Neural cell (in vitro differentiated cells): ENCODE measurements around the gene NUP58.

ENCODE experiments used
- CTCF ChIP-seq: fragments of 450-650 bp; IDR thresholded peaks from 2 replicates; pipeline ENCODE4 v1.5.1; 2014; ENCODE audit warnings: antibody characterized with exemption, mild to moderate bottlenecking, moderate library complexity; ENCODE audit not compliant: poor library complexity, severe bottlenecking
- EP300 ChIP-seq: fragments of 450-650 bp; conservative IDR thresholded peaks from 2 replicates; pipeline ENCODE4 v1.6.1; 2014; ENCODE audit warnings: antibody characterized with exemption, mild to moderate bottlenecking, moderate library complexity; ENCODE audit not compliant: poor library complexity, severe bottlenecking
- EZH2 ChIP-seq: fragments of 200-600, 300-800 bp; shearing (Covaris generic), sonication (generic); IDR thresholded peaks from 2 replicates; pipeline ENCODE4 v1.6.1; 2014; ENCODE audit warnings: antibody characterized with exemption, low read length, borderline replicate concordance, mild to moderate bottlenecking; ENCODE audit not compliant: insufficient read depth, poor library complexity, severe bottlenecking
- POLR2AphosphoS5 ChIP-seq: IDR thresholded peaks from 2 replicates; pipeline ENCODE4 v1.6.1; 2012
- RAD21 ChIP-seq: fragments of 450-650 bp; conservative IDR thresholded peaks from 2 replicates; pipeline ENCODE4 v1.6.1; 2014; ENCODE audit warnings: antibody characterized with exemption, mild to moderate bottlenecking, moderate library complexity

DNA sequence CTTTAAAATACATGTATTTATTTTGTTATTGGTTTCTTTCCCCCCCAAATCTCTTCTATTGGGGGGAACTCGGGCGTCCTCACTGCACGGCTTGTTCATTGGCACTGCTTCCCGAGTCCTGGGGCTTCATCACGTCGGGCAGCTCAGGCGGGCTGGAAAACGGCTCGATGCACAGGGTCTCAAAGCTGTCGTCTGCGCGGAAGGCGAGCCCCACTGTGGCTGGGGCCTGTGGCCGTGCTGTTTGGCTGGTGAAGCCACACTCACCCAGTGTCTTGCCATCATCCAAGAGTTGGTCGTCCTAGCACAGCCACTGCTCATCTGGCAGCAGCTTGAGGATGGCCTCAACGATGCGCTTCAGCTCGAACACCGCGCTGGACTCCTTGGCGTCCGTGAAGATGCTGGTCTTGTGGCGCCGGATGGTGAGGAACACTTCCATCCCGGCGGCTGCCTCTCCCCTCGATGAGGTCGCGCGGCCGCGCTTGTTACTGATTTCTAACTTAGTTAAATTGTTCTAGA, 64.4 kb downstream of the NUP58 start:
- TF ChIP-seq POLR2AphosphoS5 (no peak), CTCF (no peak), EP300 (no peak), RAD21 (no peak), EZH2 (no peak)
